SK-N-SH (cell line): ENCODE data around the gene PRC1. TPM values are rescaled to one million over a fixed set of nuclear protein-coding genes. Genes with fewer than 3 reads are reported as not detected.

Experiments used
- CTCF ChIA-PET: fragments of 300-600, 350-600 bp; formaldehyde crosslinking; extraction: SDS; loops from one replicate; lab custom pipeline; 2021; lab: Yijun Ruan, JAX
- POLR2A ChIA-PET: fragments of 350-600 bp; sonication (Branson Sonifier 250); formaldehyde crosslinking; extraction: SDS; loops from one replicate; lab custom pipeline; 2020; ENCODE audit warnings: antibody characterized with exemption, inconsistent platforms; lab: Yijun Ruan, JAX
- DNase-seq: peaks from one replicate; pipeline ENCODE4 v3.0.0; 2012
- H2AFZ ChIP-seq: fragments of 200-600 bp; sonication (generic); 2 replicates; pipeline ENCODE4 v1.8.1; 2016; ENCODE audit warnings: antibody characterized with exemption, mild to moderate bottlenecking, low read depth
- H3F3A ChIP-seq: fragments of 200-600 bp; sonication (generic); replicated peaks from 2 replicates; pipeline ENCODE3; 2016; ENCODE audit warnings: antibody characterized with exemption, mild to moderate bottlenecking; ENCODE audit not compliant: insufficient read depth
- H3K27ac ChIP-seq, 2 experiments: fragments of 200-500 bp in 1 of 2; fragments of 200-600 bp in 1 of 2; sonication (Bioruptor generic) in 1 of 2; sonication (generic), shearing (Covaris generic) in 1 of 2; 2 replicates each; pipeline versions ENCODE4 v1.5.1 to v1.6.1; 2014 to 2016; ENCODE audit warnings: low read depth in 2 of 2, inconsistent platforms in 1 of 2, low read length in 1 of 2, mild to moderate bottlenecking in 1 of 2, mixed read lengths in 1 of 2
- H3K27me3 ChIP-seq: fragments of 200-600 bp; sonication (generic), shearing (Covaris generic); 2 replicates; pipeline ENCODE4 v1.6.1; 2016; ENCODE audit warnings: mixed run types; ENCODE audit not compliant: insufficient read depth
- H3K36me3 ChIP-seq, 2 experiments: fragments of 200-500 bp in 1 of 2; fragments of 200-600 bp in 1 of 2; sonication (Bioruptor generic) in 1 of 2; sonication (generic) in 1 of 2; replicated peaks in 1 of 2; 2 replicates each; pipeline versions ENCODE3 to v1.5.1; 2014 to 2016; ENCODE audit warnings: low read length in 1 of 2, mild to moderate bottlenecking in 1 of 2; ENCODE audit not compliant: insufficient read depth in 2 of 2, control insufficient read depth in 1 of 2
- H3K4me1 ChIP-seq, 2 experiments: fragments of 200-500 bp in 1 of 2; fragments of 200-600 bp in 1 of 2; sonication (Bioruptor generic) in 1 of 2; sonication (generic), shearing (Covaris generic) in 1 of 2; 2 replicates each; pipeline versions ENCODE4 v1.5.1 to v1.6.1; 2014 to 2016; ENCODE audit warnings: low read depth in 1 of 2, low read length in 1 of 2, mixed run types in 1 of 2; ENCODE audit not compliant: insufficient read depth in 2 of 2, control insufficient read depth in 1 of 2
- H3K4me2 ChIP-seq: fragments of 200-600 bp; sonication (generic), shearing (Covaris generic); 2 replicates; pipeline ENCODE4 v1.6.1; 2017; ENCODE audit warnings: mixed run types
- H3K4me3 ChIP-seq, 2 experiments: fragments of 200-500 bp in 1 of 2; fragments of 200-600 bp in 1 of 2; sonication (Bioruptor generic) in 1 of 2; sonication (generic), shearing (Covaris generic) in 1 of 2; 2 replicates each; pipeline versions ENCODE4 v1.5.1 to v1.8.1; 2014 to 2016; ENCODE audit warnings: low read depth in 2 of 2, inconsistent platforms in 1 of 2, low read length in 1 of 2, mild to moderate bottlenecking in 1 of 2, mixed read lengths in 1 of 2, moderate library complexity in 1 of 2
- H3K79me2 ChIP-seq: fragments of 200-600 bp; sonication (generic); 2 replicates; pipeline ENCODE4 v1.8.1; 2017; ENCODE audit warnings: mild to moderate bottlenecking; ENCODE audit not compliant: insufficient read depth
- H3K9ac ChIP-seq: fragments of 200-600 bp; sonication (generic); 2 replicates; pipeline ENCODE4 v1.6.1; 2017; ENCODE audit warnings: mixed run types
- H3K9me2 ChIP-seq: fragments of 200-600 bp; sonication (generic); 2 replicates; pipeline ENCODE4 v1.6.1; 2017; ENCODE audit warnings: mixed run types
- H3K9me3 ChIP-seq: fragments of 200-600 bp; sonication (generic); 2 replicates; pipeline ENCODE4 v1.6.1; 2017; ENCODE audit warnings: mixed run types, mild to moderate bottlenecking, moderate library complexity
- H4K20me1 ChIP-seq: fragments of 200-600 bp; sonication (generic); 2 replicates; pipeline ENCODE4 v1.6.1; 2017; ENCODE audit warnings: mild to moderate bottlenecking, mixed run types; ENCODE audit not compliant: insufficient read depth
- ELF1 ChIP-seq: IDR thresholded peaks from 2 replicates; pipeline ENCODE4 v1.4.0; 2012
- GABPA ChIP-seq: IDR thresholded peaks from 2 replicates; pipeline ENCODE4 v1.4.0; 2012; ENCODE audit warnings: low read depth, mild to moderate bottlenecking
- MXI1 ChIP-seq: IDR thresholded peaks from 2 replicates; pipeline ENCODE4 v1.6.1; 2012; ENCODE audit warnings: mild to moderate bottlenecking, low read depth, low read length, improper control_type of control experiment
- NFIC ChIP-seq: IDR thresholded peaks from 2 replicates; pipeline ENCODE4 v1.4.0; 2012; ENCODE audit warnings: borderline replicate concordance
- RFX5 ChIP-seq: IDR thresholded peaks from 2 replicates; pipeline ENCODE4 v1.6.1; 2012; ENCODE audit warnings: mild to moderate bottlenecking, improper control_type of control experiment, low read length
- TCF12 ChIP-seq: IDR thresholded peaks from 2 replicates; pipeline ENCODE4 v1.4.0; 2012
- YY1 ChIP-seq: IDR thresholded peaks from 2 replicates; pipeline ENCODE4 v1.4.0; 2012; ENCODE audit warnings: low read depth, mild to moderate bottlenecking
- WGBS: methylation state at CpG from one replicate; pipeline ENCODE4 v1.1.6; 2017; ENCODE audit warnings: low lambda C conversion rate; 5-methylcytosine and 5-hydroxymethylcytosine counted together
- polyA plus RNA-seq, 3 experiments: library from polyadenylated mRNA; depleted of rRNA; stranded (reverse); fragments of >200 nt; gene quantifications; 2 replicates each; pipeline ENCODE4 v1.2.3, GENCODE V29; 2012
- TF ChIP-seq, protein P1 (sequence below): IDR thresholded peaks from 2 replicates; pipeline ENCODE4 v1.4.0; 2012; ENCODE audit warnings: low read depth
- TF ChIP-seq, protein P2 (sequence below): IDR thresholded peaks from 2 replicates; pipeline ENCODE4 v1.6.1; 2012; ENCODE audit warnings: mild to moderate bottlenecking, low read depth, low read length, moderate library complexity
- TF ChIP-seq, protein P3 (sequence below): fragments of 150-350 bp; IDR thresholded peaks from 2 replicates; pipeline ENCODE4 v1.6.1; 2016; ENCODE audit warnings: mild to moderate bottlenecking, low read depth, low read length
- TF ChIP-seq, protein P4 (sequence below): IDR thresholded peaks from 2 replicates; pipeline ENCODE4; 2012
- TF ChIP-seq, protein P5 (sequence below): IDR thresholded peaks from 2 replicates; pipeline ENCODE4 v1.4.0; 2012; ENCODE audit warnings: low read depth, borderline replicate concordance

The PRC1 gene
- polyA plus RNA-seq, 1 of the 3 experiments (the other 2 are of a cell fraction) = 125 TPM

DNA sequence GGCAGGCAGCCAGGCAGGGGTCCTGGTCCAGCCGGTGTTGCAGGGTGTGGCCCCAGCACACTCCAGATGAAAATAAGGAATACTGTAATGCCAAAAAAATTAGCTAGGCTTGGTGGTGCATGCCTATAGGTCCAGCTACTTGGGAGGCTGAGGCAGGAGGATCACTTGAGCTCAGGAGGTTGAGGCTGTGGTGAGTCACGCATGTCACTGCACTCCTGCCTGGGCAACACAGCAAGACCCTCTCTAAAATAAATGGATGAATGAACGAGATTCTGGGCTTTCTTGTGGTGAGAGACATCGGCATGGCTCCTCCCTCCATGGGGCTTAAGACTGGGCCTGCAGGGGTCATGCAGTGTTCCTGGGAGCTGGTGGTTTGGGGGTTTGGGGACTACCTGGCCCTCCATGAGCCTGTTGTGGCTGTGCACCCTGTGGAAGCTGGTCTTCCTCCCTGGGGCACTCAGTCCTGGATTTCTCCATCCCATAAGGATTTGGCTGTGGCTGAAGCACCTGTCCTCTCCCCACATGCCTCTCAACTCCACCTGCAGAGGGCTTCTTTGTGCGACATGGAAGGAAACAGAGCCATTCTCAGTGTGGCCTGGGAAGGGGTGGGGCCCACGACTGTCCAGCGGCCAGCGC lies 47.3 kb downstream of the PRC1 start:
- Histone ChIP-seq H3K9me3 (no peaks in the 10 kb centered on the region), H3K27me3 (no peaks in the 10 kb centered on the region), H2AFZ (no peak overlapping the region), H3K9ac (no peak overlapping the region), H3K27ac (no peak overlapping the region), H3K4me1 (no peaks in the 10 kb centered on the region), H3K79me2 (no peaks in the 10 kb centered on the region), H3K9me2 (no peaks in the 10 kb centered on the region), H4K20me1 (no peaks in the 10 kb centered on the region), H3K36me3 (peaks cover 18 to 74% of the 10 kb centered on the region in 2 experiments), H3K4me3 (no peak overlapping the region), H3K4me2 (no peak overlapping the region), H3F3A (peaks cover 2% of the 10 kb centered on the region)
- POLR2A ChIA-PET = interaction anchor here (1.0 to 1.2 kb wide), 2 partner anchors 9 to 11 kb away, joined by 3 read pairs; no protein-coding TSS in a partner anchor
- 88% methylated on average over 7 of the region's 8 CpGs for WGBS
- TF ChIP-seq GABPA = no peak
- no peak for TF ChIP-seq RFX5
- no peak for TF ChIP-seq NFIC
- no peak for TF ChIP-seq ELF1
- TF ChIP-seq MXI1 = no peak
- TF ChIP-seq, protein P1, sequence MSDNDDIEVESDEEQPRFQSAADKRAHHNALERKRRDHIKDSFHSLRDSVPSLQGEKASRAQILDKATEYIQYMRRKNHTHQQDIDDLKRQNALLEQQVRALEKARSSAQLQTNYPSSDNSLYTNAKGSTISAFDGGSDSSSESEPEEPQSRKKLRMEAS = no peak
- no peak for TF ChIP-seq YY1
- TF ChIP-seq, protein P2, sequence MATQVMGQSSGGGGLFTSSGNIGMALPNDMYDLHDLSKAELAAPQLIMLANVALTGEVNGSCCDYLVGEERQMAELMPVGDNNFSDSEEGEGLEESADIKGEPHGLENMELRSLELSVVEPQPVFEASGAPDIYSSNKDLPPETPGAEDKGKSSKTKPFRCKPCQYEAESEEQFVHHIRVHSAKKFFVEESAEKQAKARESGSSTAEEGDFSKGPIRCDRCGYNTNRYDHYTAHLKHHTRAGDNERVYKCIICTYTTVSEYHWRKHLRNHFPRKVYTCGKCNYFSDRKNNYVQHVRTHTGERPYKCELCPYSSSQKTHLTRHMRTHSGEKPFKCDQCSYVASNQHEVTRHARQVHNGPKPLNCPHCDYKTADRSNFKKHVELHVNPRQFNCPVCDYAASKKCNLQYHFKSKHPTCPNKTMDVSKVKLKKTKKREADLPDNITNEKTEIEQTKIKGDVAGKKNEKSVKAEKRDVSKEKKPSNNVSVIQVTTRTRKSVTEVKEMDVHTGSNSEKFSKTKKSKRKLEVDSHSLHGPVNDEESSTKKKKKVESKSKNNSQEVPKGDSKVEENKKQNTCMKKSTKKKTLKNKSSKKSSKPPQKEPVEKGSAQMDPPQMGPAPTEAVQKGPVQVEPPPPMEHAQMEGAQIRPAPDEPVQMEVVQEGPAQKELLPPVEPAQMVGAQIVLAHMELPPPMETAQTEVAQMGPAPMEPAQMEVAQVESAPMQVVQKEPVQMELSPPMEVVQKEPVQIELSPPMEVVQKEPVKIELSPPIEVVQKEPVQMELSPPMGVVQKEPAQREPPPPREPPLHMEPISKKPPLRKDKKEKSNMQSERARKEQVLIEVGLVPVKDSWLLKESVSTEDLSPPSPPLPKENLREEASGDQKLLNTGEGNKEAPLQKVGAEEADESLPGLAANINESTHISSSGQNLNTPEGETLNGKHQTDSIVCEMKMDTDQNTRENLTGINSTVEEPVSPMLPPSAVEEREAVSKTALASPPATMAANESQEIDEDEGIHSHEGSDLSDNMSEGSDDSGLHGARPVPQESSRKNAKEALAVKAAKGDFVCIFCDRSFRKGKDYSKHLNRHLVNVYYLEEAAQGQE = no peak
- TF ChIP-seq TCF12 = no peak
- TF ChIP-seq, protein P3, sequence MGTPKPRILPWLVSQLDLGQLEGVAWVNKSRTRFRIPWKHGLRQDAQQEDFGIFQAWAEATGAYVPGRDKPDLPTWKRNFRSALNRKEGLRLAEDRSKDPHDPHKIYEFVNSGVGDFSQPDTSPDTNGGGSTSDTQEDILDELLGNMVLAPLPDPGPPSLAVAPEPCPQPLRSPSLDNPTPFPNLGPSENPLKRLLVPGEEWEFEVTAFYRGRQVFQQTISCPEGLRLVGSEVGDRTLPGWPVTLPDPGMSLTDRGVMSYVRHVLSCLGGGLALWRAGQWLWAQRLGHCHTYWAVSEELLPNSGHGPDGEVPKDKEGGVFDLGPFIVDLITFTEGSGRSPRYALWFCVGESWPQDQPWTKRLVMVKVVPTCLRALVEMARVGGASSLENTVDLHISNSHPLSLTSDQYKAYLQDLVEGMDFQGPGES = no peak
- TF ChIP-seq, protein P4, sequence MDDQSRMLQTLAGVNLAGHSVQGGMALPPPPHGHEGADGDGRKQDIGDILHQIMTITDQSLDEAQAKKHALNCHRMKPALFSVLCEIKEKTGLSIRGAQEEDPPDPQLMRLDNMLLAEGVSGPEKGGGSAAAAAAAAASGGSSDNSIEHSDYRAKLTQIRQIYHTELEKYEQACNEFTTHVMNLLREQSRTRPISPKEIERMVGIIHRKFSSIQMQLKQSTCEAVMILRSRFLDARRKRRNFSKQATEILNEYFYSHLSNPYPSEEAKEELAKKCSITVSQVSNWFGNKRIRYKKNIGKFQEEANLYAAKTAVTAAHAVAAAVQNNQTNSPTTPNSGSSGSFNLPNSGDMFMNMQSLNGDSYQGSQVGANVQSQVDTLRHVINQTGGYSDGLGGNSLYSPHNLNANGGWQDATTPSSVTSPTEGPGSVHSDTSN = no peak
- TF ChIP-seq, protein P5, sequence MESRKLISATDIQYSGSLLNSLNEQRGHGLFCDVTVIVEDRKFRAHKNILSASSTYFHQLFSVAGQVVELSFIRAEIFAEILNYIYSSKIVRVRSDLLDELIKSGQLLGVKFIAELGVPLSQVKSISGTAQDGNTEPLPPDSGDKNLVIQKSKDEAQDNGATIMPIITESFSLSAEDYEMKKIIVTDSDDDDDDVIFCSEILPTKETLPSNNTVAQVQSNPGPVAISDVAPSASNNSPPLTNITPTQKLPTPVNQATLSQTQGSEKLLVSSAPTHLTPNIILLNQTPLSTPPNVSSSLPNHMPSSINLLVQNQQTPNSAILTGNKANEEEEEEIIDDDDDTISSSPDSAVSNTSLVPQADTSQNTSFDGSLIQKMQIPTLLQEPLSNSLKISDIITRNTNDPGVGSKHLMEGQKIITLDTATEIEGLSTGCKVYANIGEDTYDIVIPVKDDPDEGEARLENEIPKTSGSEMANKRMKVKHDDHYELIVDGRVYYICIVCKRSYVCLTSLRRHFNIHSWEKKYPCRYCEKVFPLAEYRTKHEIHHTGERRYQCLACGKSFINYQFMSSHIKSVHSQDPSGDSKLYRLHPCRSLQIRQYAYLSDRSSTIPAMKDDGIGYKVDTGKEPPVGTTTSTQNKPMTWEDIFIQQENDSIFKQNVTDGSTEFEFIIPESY = no peak
- DNase-seq = no peak
- CTCF ChIA-PET = interaction anchor here (0.8 to 11.4 kb wide), 3 partner anchors 9 to 61 kb away, joined by 3 to 108 read pairs (median 23); partner anchors contain the start of genes HDDC3 and UNC45A
